ENCODE data around the gene PDAP1.

DNA sequence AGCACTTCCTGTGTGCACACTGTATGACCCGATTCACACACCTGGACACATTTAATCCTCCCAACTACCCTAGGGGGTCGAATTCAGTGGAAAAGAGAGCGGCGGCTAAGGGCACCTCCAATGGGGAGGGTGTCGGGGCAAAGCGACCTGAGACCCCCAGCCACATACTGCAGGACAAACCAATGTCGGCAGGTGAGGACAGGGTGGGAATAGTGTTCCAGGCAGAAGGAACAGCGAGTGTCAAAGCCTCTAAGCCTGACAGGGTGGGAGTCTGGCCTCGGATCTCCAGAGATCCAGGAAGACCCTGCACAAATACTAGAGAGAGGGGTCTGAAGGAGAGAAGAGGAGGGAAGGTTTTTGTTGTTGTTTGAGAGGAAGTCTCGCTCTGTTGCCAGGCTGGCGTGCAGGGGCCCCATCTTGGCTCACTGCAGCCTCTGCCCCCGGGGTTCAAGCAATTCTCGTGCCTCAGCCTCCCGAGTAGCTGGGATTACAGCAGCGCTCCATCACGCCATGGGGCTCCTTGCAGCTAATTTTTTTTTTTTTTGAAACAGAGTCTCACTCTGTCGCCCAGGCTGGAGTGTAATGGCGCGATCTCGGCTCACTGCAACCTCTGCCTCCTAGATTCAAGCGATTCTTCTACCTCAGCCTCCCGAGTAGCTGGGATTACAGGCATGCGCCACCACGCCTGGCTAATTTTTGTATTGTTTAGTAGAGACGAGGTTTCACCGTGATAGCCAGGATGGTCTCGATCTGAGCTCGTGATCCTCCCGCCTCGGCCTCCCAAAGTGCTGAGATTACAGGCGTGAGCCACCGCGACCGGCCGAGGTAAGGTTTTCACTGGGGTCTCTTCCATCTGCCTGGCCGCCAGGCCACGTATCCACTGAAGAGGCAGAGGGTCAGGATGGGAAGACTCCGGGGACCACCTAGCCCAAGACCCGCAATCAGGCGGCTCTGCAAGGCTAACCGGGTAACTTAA, 35.0 kb downstream of the PDAP1 start:
- TF ChIP-seq, protein P1, sequence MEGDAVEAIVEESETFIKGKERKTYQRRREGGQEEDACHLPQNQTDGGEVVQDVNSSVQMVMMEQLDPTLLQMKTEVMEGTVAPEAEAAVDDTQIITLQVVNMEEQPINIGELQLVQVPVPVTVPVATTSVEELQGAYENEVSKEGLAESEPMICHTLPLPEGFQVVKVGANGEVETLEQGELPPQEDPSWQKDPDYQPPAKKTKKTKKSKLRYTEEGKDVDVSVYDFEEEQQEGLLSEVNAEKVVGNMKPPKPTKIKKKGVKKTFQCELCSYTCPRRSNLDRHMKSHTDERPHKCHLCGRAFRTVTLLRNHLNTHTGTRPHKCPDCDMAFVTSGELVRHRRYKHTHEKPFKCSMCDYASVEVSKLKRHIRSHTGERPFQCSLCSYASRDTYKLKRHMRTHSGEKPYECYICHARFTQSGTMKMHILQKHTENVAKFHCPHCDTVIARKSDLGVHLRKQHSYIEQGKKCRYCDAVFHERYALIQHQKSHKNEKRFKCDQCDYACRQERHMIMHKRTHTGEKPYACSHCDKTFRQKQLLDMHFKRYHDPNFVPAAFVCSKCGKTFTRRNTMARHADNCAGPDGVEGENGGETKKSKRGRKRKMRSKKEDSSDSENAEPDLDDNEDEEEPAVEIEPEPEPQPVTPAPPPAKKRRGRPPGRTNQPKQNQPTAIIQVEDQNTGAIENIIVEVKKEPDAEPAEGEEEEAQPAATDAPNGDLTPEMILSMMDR (optimal IDR thresholded peaks at IDR 0.05 in 1 of 3, IDR thresholded peaks at IDR 0.05 in 1 of 3, conservative IDR thresholded peaks at IDR 0.05 in 1 of 3; ENCODE audit: extremely low read depth in 1 of 3, insufficient read depth in 2 of 3, low read length in 3 of 3) = no peak
- TF ChIP-seq EZH2 (IDR thresholded peaks at IDR 0.05; ENCODE audit: low read length) = no peak
